ENCODE results near the gene FAAP100. TPM values are rescaled to one million over a fixed set of nuclear protein-coding genes. Genes with fewer than 3 reads are reported as not detected.

Gene FAAP100
- total RNA-seq, 1 experiment from 2014 or later = 54.7 TPM

DNA sequence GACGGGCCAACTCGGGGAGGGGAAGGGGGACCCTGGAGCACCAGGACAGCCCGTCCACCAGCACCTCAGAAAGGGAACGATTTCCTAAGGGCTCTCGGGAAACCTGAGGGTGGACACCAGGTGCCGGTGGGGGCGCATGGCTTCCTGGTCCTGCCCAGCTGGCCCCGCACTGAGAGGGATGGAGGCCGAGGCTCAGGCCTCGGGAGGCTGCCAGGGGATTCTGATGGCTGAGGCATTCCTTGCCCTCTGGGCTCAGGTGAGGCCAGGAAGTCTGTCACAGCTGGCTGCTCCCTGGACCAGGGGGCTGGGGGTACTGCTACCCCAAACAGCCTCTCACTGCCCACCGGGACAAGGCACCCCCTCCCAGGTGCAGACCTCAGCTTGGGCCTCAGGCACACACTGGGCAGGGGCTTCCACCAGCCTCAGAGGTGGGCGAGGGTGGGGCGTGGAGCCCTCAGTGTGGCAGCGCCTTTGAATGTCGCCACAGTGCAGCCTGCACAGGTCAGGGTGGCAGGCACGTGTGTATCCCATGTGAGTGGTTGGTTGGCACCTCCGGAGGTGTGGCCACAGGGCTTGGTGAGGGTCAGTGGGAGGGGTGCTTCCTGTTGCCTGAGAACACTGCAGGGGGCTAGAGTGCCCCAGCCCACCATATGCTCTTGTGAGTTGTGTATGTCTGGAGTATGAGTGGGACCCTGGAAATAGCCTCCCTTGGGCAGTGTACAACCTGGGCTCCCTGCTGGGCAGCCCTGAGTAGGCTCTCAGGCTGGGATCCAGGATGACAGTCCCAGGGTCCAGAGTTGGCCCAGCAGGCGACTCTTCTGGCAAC, 27.9 kb downstream of the FAAP100 start:
- Mint-ChIP-seq H3K4me1 (peaks cover 9% of the 10 kb centered on the region), H3K4me3 (no peak overlapping the region), H3K27me3 (ENCODE audit: low read depth) (peaks cover 45% of the 10 kb centered on the region), H3K36me3 (no peaks in the 10 kb centered on the region), H3K9me3 (no peaks in the 10 kb centered on the region), H3K27ac (no peak overlapping the region)
- ChIA-PET POLR2A (no interaction called here), CTCF (interaction anchor here (1.5 to 2.5 kb wide), 8 partner anchors 9 to 285 kb away, joined by 4 to 31 read pairs (median 10); partner anchors contain the start of genes ACTG1, NDUFAF8 and TEPSIN)
- no peak for DNase-seq (ENCODE audit: low spot score)
- TF ChIP-seq ZNF671 (CRISPR knock-in tag; IDR thresholded peaks at IDR 0.05) = no peak
- no peak for ATAC-seq

DNA sequence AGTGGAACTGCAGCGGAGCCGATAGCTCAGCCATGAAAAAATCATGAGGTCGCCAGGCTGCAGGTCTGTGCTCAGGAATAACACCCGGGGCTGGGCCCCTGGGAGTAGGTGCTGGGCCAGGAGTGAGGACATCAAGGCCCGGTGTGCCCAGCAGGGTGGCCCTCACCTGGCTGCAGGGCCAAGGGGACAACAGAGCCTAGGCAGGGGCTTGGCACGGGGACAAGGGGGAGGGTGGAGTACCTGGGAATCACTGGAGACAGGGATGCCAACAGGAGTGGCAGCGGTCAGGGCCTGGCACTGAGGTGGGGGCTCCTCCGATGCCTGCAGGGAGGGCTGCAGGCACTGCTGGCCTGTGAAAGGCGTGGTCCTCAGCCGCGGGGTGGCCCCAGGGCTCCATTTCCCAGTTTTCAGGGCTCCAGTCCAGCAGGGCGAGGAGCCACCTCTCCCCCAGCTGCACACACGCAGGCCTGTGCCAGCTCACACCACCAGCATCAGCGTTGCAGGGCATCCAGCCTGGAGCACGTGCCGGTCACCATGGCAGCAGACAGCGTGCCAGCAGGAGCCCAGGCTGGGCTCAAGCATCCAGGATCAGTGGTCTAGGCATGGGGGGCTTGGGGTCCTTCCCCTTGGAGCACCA, 28.6 kb downstream of the FAAP100 start:
- TF ChIP-seq CBFB (CRISPR knock-in tag; IDR thresholded peaks at IDR 0.05; ENCODE audit: low read depth) (0 out of 2 replicates have a peak, but pooled peaks have one; percentile 33), FOXP1 (CRISPR knock-in tag; IDR thresholded peaks at IDR 0.05; ENCODE audit: borderline replicate concordance) (peak; percentile 54; the same call in 1 of the 2 replicates)
- TF ChIP-seq, protein P1, sequence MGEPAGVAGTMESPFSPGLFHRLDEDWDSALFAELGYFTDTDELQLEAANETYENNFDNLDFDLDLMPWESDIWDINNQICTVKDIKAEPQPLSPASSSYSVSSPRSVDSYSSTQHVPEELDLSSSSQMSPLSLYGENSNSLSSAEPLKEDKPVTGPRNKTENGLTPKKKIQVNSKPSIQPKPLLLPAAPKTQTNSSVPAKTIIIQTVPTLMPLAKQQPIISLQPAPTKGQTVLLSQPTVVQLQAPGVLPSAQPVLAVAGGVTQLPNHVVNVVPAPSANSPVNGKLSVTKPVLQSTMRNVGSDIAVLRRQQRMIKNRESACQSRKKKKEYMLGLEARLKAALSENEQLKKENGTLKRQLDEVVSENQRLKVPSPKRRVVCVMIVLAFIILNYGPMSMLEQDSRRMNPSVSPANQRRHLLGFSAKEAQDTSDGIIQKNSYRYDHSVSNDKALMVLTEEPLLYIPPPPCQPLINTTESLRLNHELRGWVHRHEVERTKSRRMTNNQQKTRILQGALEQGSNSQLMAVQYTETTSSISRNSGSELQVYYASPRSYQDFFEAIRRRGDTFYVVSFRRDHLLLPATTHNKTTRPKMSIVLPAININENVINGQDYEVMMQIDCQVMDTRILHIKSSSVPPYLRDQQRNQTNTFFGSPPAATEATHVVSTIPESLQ (CRISPR knock-in tag; IDR thresholded peaks at IDR 0.05) = no peak
- TF ChIP-seq, protein P2, sequence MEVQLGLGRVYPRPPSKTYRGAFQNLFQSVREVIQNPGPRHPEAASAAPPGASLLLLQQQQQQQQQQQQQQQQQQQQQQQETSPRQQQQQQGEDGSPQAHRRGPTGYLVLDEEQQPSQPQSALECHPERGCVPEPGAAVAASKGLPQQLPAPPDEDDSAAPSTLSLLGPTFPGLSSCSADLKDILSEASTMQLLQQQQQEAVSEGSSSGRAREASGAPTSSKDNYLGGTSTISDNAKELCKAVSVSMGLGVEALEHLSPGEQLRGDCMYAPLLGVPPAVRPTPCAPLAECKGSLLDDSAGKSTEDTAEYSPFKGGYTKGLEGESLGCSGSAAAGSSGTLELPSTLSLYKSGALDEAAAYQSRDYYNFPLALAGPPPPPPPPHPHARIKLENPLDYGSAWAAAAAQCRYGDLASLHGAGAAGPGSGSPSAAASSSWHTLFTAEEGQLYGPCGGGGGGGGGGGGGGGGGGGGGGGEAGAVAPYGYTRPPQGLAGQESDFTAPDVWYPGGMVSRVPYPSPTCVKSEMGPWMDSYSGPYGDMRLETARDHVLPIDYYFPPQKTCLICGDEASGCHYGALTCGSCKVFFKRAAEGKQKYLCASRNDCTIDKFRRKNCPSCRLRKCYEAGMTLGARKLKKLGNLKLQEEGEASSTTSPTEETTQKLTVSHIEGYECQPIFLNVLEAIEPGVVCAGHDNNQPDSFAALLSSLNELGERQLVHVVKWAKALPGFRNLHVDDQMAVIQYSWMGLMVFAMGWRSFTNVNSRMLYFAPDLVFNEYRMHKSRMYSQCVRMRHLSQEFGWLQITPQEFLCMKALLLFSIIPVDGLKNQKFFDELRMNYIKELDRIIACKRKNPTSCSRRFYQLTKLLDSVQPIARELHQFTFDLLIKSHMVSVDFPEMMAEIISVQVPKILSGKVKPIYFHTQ (CRISPR knock-in tag; IDR thresholded peaks at IDR 0.05) = no peak
- Mint-ChIP-seq H3K27ac (no peak overlapping the region), H3K4me1 (peaks cover 10% of the 10 kb centered on the region), H3K36me3 (no peaks in the 10 kb centered on the region), H3K4me3 (no peak overlapping the region), H3K27me3 (ENCODE audit: low read depth) (peaks cover 43% of the 10 kb centered on the region), H3K9me3 (no peaks in the 10 kb centered on the region)
- ChIA-PET POLR2A (interaction anchor here (0.6 to 1.6 kb wide), 6 partner anchors 10 to 128 kb away, joined by 3 to 7 read pairs (median 4); partner anchors contain the start of genes ACTG1 and BAHCC1), CTCF (interaction anchor here (0.6 to 2.5 kb wide), 37 partner anchors 10 to 284 kb away, joined by 3 to 31 read pairs (median 5); partner anchors contain the start of genes ACTG1, BAHCC1, FAAP100 and NDUFAF8)
- DNase-seq (ENCODE audit: low spot score) = no peak
- ATAC-seq = no peak

DNA sequence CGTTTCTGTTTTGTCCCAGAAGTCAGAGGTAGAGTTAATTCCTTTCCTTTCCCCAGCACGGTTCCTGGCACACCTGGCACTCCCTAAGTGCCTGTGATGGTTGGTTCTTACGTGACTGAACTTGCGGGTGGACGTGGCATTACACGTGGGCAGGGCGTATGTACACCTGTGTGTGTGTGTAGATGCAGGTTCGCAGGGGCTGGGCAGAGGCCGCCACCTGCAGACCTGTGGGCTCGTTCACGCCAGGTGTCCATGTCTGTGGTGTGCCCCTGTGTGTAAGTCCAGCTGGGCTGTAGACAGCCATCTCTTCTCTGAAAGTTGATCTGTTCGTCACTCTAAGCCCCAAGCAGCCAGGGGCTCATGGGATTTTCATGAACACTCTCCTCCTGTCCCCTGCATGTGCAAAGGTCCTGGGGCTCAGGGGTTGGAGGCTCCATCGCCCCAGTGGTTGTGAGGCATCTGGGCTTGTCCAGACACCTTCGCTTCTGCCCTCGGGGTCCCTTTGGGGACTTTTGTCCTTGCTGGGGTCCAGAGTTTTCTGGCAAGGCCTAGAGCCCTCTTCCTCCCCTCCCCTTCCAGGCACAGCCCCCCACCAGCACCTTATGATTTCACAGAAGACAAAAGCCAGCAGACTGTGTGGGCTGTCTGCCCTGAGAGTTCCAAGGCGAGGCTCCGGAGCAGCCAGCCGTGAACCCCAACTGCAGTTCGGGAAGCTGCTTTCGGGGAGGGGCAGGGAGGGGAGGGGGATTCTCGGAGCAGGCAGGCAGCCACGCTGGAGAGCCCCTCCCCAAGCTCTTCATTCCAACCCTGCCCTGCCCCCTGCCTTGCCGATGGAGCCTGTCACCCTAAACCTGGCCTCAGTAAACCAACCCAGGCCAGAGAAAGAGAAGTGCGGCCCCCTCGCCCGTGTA, 29.4 kb downstream of the FAAP100 start:
- Mint-ChIP-seq H3K27me3 (ENCODE audit: low read depth) (peaks cover 50% of the 10 kb centered on the region), H3K9me3 (no peaks in the 10 kb centered on the region), H3K27ac (no peak overlapping the region), H3K4me3 (no peak overlapping the region), H3K4me1 (peaks cover 17% of the 10 kb centered on the region), H3K36me3 (no peaks in the 10 kb centered on the region)
- ChIA-PET POLR2A (interaction anchor here (0.5 to 1.6 kb wide), 9 partner anchors 10 to 128 kb away, joined by 3 to 7 read pairs (median 4); partner anchors contain the start of genes ACTG1, BAHCC1 and FAAP100), CTCF (interaction anchor here (0.6 to 2.5 kb wide), 38 partner anchors 9 to 424 kb away, joined by 3 to 31 read pairs (median 5); partner anchors contain the start of genes ACTG1, BAHCC1, FAAP100 and NDUFAF8)
- ATAC-seq = peak; percentile 66
- peak; percentile 76 for DNase-seq (ENCODE audit: low spot score)
- TF ChIP-seq, protein P3, sequence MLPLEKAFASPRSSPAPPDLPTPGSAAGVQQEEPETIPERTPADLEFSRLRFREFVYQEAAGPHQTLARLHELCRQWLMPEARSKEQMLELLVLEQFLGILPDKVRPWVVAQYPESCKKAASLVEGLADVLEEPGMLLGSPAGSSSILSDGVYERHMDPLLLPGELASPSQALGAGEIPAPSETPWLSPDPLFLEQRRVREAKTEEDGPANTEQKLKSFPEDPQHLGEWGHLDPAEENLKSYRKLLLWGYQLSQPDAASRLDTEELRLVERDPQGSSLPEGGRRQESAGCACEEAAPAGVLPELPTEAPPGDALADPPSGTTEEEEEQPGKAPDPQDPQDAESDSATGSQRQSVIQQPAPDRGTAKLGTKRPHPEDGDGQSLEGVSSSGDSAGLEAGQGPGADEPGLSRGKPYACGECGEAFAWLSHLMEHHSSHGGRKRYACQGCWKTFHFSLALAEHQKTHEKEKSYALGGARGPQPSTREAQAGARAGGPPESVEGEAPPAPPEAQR (CRISPR knock-in tag; IDR thresholded peaks at IDR 0.05) = no peak
- 0 out of 2 replicates have a peak, but pooled peaks have one; percentile 31 for TF ChIP-seq FOXP1 (CRISPR knock-in tag; IDR thresholded peaks at IDR 0.05; ENCODE audit: borderline replicate concordance)
